Measurements from ENCODE around the gene COL4A6. TPM values are rescaled to one million over a fixed set of nuclear protein-coding genes. Genes with fewer than 3 reads are reported as not detected.

Gene COL4A6
- polyA plus RNA-seq, 1 donor from 2014 or later = 1.6 TPM

DNA sequence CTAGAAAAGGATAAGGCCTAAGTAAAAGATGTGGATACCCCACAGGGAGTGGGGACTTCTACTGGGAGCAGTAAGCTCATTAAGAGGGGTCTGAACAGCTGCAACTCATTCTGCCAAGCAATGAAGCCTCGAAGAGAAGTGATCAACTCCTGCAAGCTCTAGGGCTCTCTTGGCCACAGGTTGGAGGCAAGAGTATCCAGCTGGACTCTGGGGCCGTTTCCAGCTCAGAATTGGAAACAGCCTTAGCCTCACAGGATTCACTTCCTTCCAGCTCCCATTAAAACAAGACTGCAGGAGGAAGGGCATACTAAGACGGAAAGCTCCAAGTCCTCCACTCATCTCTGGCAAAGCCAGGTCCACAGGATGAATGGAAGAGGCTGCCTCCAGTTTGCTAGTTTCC is 220.3 kb downstream of the COL4A6 start:
- no peaks in the 10 kb centered on the region for H4K20me1 ChIP-seq (ENCODE audit: insufficient read depth)
- H3K79me2 ChIP-seq (replicated peaks; ENCODE audit: insufficient read depth, low read length) = no peaks in the 10 kb centered on the region
- H3K4me2 ChIP-seq (ENCODE audit: low read length) = no peak overlapping the region
- no peaks in the 10 kb centered on the region for H3K9me2 ChIP-seq (ENCODE audit: insufficient read depth, low read length)
- no peaks in the 10 kb centered on the region for H3K36me3 ChIP-seq (ENCODE audit: insufficient read depth, low read length)
- H3K27ac ChIP-seq (ENCODE audit: low read length) = no peak overlapping the region
- H3F3A ChIP-seq (ENCODE audit: insufficient read depth, low read length, poor library complexity, severe bottlenecking) = no peaks in the 10 kb centered on the region
- H3K9ac ChIP-seq (ENCODE audit: low read length) = no peak overlapping the region
- no peak for TF ChIP-seq EZH2 (IDR thresholded peaks at IDR 0.05; ENCODE audit: borderline replicate concordance, insufficient read depth, low read length, poor library complexity, severe bottlenecking)
- no peak for TF ChIP-seq MXI1 (conservative IDR thresholded peaks at IDR 0.05; ENCODE audit: poor library complexity, severe bottlenecking)
- TF ChIP-seq EP300 (conservative IDR thresholded peaks at IDR 0.05; ENCODE audit: poor library complexity, severe bottlenecking) = no peak
- TF ChIP-seq SMC3 (conservative IDR thresholded peaks at IDR 0.05; ENCODE audit: poor library complexity) = no peak
- TF ChIP-seq POLR2AphosphoS5 (IDR thresholded peaks at IDR 0.05) = no peak
- TF ChIP-seq, protein P1, sequence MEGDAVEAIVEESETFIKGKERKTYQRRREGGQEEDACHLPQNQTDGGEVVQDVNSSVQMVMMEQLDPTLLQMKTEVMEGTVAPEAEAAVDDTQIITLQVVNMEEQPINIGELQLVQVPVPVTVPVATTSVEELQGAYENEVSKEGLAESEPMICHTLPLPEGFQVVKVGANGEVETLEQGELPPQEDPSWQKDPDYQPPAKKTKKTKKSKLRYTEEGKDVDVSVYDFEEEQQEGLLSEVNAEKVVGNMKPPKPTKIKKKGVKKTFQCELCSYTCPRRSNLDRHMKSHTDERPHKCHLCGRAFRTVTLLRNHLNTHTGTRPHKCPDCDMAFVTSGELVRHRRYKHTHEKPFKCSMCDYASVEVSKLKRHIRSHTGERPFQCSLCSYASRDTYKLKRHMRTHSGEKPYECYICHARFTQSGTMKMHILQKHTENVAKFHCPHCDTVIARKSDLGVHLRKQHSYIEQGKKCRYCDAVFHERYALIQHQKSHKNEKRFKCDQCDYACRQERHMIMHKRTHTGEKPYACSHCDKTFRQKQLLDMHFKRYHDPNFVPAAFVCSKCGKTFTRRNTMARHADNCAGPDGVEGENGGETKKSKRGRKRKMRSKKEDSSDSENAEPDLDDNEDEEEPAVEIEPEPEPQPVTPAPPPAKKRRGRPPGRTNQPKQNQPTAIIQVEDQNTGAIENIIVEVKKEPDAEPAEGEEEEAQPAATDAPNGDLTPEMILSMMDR (IDR thresholded peaks at IDR 0.05; ENCODE audit: poor library complexity, severe bottlenecking) = no peak
- no peak for TF ChIP-seq RAD21 (conservative IDR thresholded peaks at IDR 0.05)
- TF ChIP-seq, protein P2, sequence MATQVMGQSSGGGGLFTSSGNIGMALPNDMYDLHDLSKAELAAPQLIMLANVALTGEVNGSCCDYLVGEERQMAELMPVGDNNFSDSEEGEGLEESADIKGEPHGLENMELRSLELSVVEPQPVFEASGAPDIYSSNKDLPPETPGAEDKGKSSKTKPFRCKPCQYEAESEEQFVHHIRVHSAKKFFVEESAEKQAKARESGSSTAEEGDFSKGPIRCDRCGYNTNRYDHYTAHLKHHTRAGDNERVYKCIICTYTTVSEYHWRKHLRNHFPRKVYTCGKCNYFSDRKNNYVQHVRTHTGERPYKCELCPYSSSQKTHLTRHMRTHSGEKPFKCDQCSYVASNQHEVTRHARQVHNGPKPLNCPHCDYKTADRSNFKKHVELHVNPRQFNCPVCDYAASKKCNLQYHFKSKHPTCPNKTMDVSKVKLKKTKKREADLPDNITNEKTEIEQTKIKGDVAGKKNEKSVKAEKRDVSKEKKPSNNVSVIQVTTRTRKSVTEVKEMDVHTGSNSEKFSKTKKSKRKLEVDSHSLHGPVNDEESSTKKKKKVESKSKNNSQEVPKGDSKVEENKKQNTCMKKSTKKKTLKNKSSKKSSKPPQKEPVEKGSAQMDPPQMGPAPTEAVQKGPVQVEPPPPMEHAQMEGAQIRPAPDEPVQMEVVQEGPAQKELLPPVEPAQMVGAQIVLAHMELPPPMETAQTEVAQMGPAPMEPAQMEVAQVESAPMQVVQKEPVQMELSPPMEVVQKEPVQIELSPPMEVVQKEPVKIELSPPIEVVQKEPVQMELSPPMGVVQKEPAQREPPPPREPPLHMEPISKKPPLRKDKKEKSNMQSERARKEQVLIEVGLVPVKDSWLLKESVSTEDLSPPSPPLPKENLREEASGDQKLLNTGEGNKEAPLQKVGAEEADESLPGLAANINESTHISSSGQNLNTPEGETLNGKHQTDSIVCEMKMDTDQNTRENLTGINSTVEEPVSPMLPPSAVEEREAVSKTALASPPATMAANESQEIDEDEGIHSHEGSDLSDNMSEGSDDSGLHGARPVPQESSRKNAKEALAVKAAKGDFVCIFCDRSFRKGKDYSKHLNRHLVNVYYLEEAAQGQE (IDR thresholded peaks at IDR 0.05; ENCODE audit: borderline replicate concordance) = no peak
- TF ChIP-seq TAF1 (IDR thresholded peaks at IDR 0.05; ENCODE audit: low read depth) = no peak
- H3K4me3 ChIP-seq (ENCODE audit: low read length) = no peak overlapping the region
- no peak overlapping the region for H2AFZ ChIP-seq (ENCODE audit: low read depth, low read length)
- no peaks in the 10 kb centered on the region for H3K9me3 ChIP-seq (ENCODE audit: low read length)
- H3K27me3 ChIP-seq (ENCODE audit: insufficient read depth, low read depth, low read length) = no peaks in the 10 kb centered on the region

DNA sequence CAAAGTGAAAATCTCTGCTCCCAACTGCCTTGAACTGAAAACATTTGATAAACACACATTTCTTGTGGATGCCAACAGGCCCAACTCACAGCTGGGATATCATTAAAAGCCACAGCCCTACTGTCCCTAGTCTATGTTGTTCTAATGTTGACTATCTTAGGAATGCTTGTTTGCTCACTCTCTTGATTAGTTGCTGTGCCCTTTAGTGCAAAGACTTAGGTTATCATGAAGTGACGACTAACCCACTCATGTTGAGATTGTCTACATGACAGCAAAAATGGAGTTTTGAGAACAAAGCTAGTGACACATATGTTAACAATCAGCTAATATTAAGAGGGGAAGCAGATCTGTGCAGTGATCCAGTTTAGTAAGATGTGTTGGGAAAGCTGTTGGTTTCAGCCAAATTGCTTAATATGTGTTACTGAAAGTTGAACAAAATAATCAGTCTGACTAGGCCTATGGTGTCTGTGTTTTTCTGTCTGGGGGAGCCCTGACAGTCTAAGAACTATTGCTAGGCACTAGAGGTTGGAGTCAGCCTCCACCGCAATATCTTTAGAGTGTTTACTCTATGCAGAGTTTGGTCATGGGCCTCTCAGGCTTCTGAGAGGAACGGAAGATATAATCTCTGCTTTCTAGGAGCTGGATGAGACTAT is 221.2 kb downstream of the COL4A6 start:
- Histone ChIP-seq H2AFZ (ENCODE audit: low read depth, low read length) (no peak overlapping the region), H3K27ac (ENCODE audit: low read length) (no peak overlapping the region), H3K36me3 (ENCODE audit: insufficient read depth, low read length) (no peaks in the 10 kb centered on the region), H3K27me3 (ENCODE audit: insufficient read depth, low read depth, low read length) (no peaks in the 10 kb centered on the region), H3K4me2 (ENCODE audit: low read length) (no peak overlapping the region), H3K9ac (ENCODE audit: low read length) (no peak overlapping the region), H3K79me2 (replicated peaks; ENCODE audit: insufficient read depth, low read length) (no peaks in the 10 kb centered on the region), H3K9me3 (ENCODE audit: low read length) (no peaks in the 10 kb centered on the region), H3F3A (ENCODE audit: insufficient read depth, low read length, poor library complexity, severe bottlenecking) (no peaks in the 10 kb centered on the region), H3K4me3 (ENCODE audit: low read length) (no peak overlapping the region), H3K9me2 (ENCODE audit: insufficient read depth, low read length) (no peaks in the 10 kb centered on the region), H4K20me1 (ENCODE audit: insufficient read depth) (no peaks in the 10 kb centered on the region)
- TF ChIP-seq EP300 (conservative IDR thresholded peaks at IDR 0.05; ENCODE audit: poor library complexity, severe bottlenecking) (no peak), MXI1 (conservative IDR thresholded peaks at IDR 0.05; ENCODE audit: poor library complexity, severe bottlenecking) (no peak), EZH2 (IDR thresholded peaks at IDR 0.05; ENCODE audit: borderline replicate concordance, insufficient read depth, low read length, poor library complexity, severe bottlenecking) (no peak), RAD21 (conservative IDR thresholded peaks at IDR 0.05) (no peak), TAF1 (IDR thresholded peaks at IDR 0.05; ENCODE audit: low read depth) (no peak), SMC3 (conservative IDR thresholded peaks at IDR 0.05; ENCODE audit: poor library complexity) (no peak), POLR2AphosphoS5 (IDR thresholded peaks at IDR 0.05) (no peak)
- TF ChIP-seq, protein P2 (IDR thresholded peaks at IDR 0.05; ENCODE audit: borderline replicate concordance) = no peak
- TF ChIP-seq, protein P1 (IDR thresholded peaks at IDR 0.05; ENCODE audit: poor library complexity, severe bottlenecking) = no peak

Data from neural cell (in vitro differentiated cells).